Measurements from ENCODE around the gene CHD5. TPM values are rescaled to one million over a fixed set of nuclear protein-coding genes. Genes with fewer than 3 reads are reported as not detected.

CHD5 gene
- total RNA-seq, 1 donor from 2014 or later, result 31.4 TPM

Other genes starting within 250 kb of the CHD5 start
- gene NPHP4, start 187.9 kb downstream of the CHD5 start, total RNA-seq, result 8.2 TPM
- gene KCNAB2, start 134.4 kb downstream of the CHD5 start, total RNA-seq, result 4.5 TPM
- 393 TPM for gene RPL22, start 19.3 kb upstream of the CHD5 start, total RNA-seq
- gene RNF207, start 25.8 kb upstream of the CHD5 start, total RNA-seq, result 4.5 TPM
- 21.6 TPM for gene ICMT, start 55.6 kb upstream of the CHD5 start, total RNA-seq
- gene HES3, start 63.9 kb upstream of the CHD5 start, total RNA-seq, result not detected
- 22.0 TPM for gene GPR153, start 80.8 kb upstream of the CHD5 start, total RNA-seq
- gene ACOT7, start 213.4 kb upstream of the CHD5 start, total RNA-seq, result 40.8 TPM
- not detected for gene HES2, start 239.6 kb upstream of the CHD5 start, total RNA-seq
- not detected for gene ESPN, start 244.5 kb upstream of the CHD5 start, total RNA-seq